Stimulated activated memory B cell treated with anti-CD40 and anti-IgM and Interleukin-4, amounts not matched to agents 10 μg/mL and 1 μg/mL and 100 μg/mL, for 72 hours (primary cell): Measurements from ENCODE around the gene ABHD15.

Source experiments
- ATAC-seq: fragments of 150-1000 bp; cut with Tn5 transposase; 2 replicates; pipeline ENCODE4 v1.10.0; 2021
- H3K27ac Mint-ChIP-seq: one replicate; pipeline ENCODE4 v1.8.0; 2022; ENCODE audit warnings: mild to moderate bottlenecking, mixed read lengths
- H3K27me3 Mint-ChIP-seq: one replicate; pipeline ENCODE4 v1.8.0; 2022; ENCODE audit warnings: mixed read lengths
- H3K36me3 Mint-ChIP-seq: one replicate; pipeline ENCODE4 v1.8.0; 2022; ENCODE audit warnings: mixed read lengths
- H3K4me1 Mint-ChIP-seq: one replicate; pipeline ENCODE4 v1.8.0; 2022; ENCODE audit warnings: mixed read lengths
- H3K4me3 Mint-ChIP-seq: one replicate; pipeline ENCODE4 v1.8.0; 2022; ENCODE audit warnings: mild to moderate bottlenecking, moderate library complexity, mixed read lengths
- H3K9me3 Mint-ChIP-seq: one replicate; pipeline ENCODE4 v1.8.0; 2022; ENCODE audit warnings: mixed read lengths

Gene ABHD15

DNA sequence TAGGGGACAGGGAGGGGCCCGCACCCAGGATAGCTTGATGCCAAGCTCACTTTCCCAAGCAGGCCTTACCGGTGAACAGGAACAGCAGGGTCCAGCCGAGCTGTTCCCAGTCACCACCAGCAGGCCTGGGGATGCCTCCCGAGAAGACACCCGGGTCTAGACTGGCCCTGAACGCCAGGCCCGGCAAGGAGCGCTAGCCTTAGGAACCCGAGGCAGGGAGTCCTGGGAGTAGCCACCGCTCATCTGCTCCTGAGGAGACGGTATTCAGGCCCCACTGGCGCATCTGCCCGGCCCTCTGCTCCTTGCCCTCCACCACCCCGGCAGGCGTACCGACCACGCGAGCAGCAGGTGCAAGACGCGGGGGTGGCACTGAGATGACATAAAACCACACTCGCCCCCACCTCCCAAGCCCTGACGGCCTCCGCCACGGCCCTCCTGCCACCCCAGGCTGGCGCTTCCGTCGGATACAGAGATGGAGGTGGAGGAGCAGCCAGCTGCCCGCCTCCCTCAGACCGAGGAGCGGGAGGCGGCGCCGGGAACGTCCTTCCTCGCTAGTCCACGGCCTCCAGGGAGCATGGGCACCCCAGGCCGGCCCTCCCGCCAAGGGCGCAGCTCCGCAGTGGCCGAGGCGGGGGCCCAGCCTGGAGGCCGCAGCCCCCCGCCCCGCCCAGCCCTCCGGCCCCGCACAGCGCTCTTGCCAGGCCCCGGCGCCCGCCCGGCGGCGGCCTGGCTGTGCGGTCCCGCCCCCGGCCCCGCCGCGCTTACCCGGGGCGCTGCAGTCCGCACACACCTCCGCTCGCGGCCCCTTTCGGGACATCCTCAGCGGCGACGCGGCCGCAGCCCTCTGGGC is 21.9 kb upstream of the ABHD15 start:
- peak; percentile 39 for ATAC-seq
- Mint-ChIP-seq H3K27ac (peak overlapping the region; percentile 75), H3K27me3 (no peaks in the 10 kb centered on the region), H3K4me1 (peaks cover 83% of the 10 kb centered on the region), H3K4me3 (peak overlapping the region; percentile 91), H3K36me3 (no peaks in the 10 kb centered on the region), H3K9me3 (no peaks in the 10 kb centered on the region)

DNA sequence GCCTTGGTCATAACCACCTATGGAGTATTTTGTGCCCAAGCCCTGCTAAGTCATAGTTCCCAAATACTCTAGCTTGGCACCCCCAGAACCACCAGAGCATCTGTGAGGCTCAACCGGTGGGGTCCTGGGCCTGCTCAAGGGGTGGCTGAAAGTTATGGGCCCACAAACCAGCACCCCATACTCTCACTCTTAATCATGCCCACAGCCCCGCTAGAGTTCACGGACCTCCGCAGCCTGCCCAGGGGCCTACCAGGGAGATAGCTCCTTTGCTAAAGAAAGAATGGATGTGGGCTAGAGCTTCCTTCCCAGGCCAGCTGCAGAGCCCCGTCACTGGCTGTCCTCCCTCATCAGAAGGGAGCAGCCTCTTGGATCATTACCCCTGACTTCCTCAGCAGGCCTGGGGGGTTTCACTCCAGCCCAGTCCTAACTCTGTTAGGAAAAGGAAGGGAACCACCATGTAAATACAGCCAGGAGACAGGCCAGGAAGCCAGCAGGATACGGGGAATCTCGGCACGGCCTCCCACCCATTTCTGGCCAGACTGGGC is 21.3 kb upstream of the ABHD15 start:
- Mint-ChIP-seq H3K4me1 (peaks cover 85% of the 10 kb centered on the region), H3K27me3 (no peaks in the 10 kb centered on the region)

DNA sequence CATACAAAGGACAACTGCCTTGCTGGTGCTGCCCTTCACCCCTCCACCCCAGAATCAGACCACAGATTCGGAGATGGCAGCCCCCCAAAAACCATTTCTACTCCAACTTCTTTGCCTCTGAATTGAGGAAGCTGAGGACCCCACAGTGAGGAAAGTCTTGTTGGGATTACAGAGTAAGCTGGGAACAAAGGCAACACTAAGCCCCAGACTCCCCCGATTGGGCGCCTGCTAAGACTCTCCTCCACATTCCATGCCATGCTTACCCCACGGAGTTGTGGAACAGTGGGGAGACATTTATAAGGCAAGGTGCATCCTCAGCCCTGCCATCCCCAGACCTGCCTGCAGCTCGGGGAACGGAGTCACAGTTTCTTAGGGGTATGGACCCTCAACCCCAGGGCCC is 20.8 kb upstream of the ABHD15 start:
- no peaks in the 10 kb centered on the region for H3K27me3 Mint-ChIP-seq
- no peaks in the 10 kb centered on the region for H3K9me3 Mint-ChIP-seq
- no peak for ATAC-seq
- H3K4me3 Mint-ChIP-seq: peak overlapping the region; percentile 91
- peak overlapping the region; percentile 75 for H3K27ac Mint-ChIP-seq
- H3K4me1 Mint-ChIP-seq: peaks cover 80% of the 10 kb centered on the region
- H3K36me3 Mint-ChIP-seq: peaks cover 7% of the 10 kb centered on the region

More for the DNA sequence above, 21.3 kb upstream of the ABHD15 start:
- Mint-ChIP-seq H3K36me3 (peaks cover 2% of the 10 kb centered on the region), H3K9me3 (no peaks in the 10 kb centered on the region), H3K4me3 (peak overlapping the region; percentile 91), H3K27ac (peak overlapping the region; percentile 75)
- no peak for ATAC-seq

DNA sequence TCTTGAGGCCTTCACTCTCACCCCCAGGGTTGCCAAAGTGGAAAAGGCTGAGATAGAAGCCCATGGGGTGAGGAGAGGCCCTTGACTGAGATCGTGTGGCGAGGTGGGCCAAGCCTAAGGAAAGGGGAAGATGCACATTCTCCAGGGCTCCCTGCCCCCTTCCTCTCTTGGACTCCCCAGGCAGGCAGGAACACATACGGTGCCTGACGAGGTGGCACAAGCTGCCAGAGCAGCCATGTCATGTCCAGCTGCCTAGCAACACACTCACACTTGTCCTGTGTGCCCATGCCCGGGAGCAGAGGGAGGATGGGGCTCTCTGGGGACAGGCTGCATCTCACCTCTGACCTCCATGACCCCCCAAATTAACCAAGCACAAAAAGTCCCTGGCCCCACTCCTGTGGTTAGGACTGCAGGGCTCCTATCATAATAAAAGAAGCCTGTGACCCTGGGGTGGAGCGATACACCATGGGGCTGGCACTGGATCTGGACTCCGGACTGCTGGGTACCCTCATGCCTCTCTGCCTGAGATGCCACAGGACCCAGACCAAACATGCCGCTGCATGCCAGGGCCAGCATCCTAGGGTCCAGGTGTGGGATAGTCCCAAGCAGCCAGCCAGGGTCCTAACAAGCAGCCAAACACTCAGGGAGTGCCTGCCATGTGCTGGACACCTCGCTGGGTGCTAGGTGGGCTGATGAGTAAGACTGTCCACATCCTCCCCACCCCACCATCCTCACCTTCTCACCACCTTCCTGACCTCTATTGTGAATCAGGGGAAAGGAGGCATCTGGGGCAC is 20.0 kb upstream of the ABHD15 start:
- Mint-ChIP-seq H3K36me3 (peaks cover 14% of the 10 kb centered on the region), H3K4me3 (no peak overlapping the region), H3K9me3 (no peaks in the 10 kb centered on the region), H3K27ac (peak overlapping the region; percentile 75), H3K4me1 (peaks cover 73% of the 10 kb centered on the region), H3K27me3 (no peaks in the 10 kb centered on the region)
- no peak for ATAC-seq

DNA sequence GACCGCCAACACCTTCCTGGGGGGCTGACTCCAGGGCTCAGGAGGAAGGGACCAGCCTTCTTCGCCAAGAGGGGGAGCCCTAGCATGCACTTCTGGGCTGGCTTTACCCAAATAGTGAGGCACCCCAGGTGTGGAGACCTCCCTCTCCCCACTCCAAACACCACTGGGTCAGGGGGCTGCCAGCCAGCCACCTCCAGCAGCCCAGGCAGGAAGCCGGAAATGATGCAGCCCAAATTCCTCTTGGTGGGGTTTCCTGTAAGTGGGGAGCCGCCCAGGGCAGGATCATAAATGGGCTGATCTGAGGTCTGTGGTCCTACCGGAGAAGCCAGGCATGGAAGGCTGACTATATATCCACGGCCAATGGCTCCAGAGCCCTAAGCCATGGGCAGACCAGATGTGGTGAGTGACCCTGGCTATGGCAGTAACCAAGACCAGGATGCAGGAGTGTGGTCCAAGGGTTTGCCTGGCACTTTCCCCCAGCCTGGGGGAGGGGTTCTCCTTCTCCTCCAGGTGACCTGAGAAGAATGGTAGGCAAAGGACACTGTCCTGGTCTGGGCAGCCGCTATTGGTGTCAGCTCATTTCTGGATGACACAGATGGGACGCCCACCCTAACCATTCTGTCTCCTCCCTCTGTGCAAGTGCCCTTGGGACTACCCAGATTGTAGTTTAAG is 18.4 kb upstream of the ABHD15 start:
- Mint-ChIP-seq H3K36me3 (peaks cover 30% of the 10 kb centered on the region), H3K4me1 (peaks cover 66% of the 10 kb centered on the region), H3K27ac (peak overlapping the region; percentile 65), H3K9me3 (no peaks in the 10 kb centered on the region), H3K27me3 (no peaks in the 10 kb centered on the region), H3K4me3 (no peak overlapping the region)
- no peak for ATAC-seq

DNA sequence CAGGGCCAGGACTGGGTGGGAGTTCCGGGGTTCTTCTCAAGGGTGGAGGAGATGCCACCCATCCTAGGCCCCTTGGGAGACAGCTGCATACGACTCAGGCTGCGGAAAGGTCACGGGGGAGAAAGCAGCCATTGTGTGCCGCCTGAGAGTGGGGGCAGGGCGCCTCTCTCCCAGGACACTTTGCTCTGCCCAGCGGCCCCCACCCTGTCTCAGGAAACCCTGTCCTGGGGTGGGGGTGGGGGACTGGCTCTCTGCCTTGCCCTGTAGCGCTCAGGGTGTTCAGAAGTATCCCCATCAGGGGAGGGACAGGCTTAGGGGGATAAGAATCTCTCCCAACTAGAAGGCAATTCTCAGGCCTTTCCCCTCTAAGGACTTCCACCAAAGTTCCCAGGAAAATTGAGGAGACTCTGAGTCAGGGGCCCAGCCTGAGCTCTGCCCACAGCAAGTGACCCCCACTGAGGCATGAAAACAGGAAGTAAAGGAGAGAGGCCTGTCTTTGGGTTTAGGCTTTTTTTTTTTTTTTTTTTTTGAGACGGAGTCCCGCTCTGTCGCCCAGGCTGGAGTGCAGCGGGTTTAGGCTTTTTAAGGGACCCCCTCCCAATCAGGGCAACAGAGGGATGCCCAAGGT is 17.7 kb upstream of the ABHD15 start:
- Mint-ChIP-seq H3K27me3 (no peaks in the 10 kb centered on the region), H3K4me3 (no peak overlapping the region), H3K36me3 (peaks cover 37% of the 10 kb centered on the region), H3K27ac (peak overlapping the region; percentile 65), H3K9me3 (no peaks in the 10 kb centered on the region), H3K4me1 (peaks cover 62% of the 10 kb centered on the region)
- no peak for ATAC-seq

DNA sequence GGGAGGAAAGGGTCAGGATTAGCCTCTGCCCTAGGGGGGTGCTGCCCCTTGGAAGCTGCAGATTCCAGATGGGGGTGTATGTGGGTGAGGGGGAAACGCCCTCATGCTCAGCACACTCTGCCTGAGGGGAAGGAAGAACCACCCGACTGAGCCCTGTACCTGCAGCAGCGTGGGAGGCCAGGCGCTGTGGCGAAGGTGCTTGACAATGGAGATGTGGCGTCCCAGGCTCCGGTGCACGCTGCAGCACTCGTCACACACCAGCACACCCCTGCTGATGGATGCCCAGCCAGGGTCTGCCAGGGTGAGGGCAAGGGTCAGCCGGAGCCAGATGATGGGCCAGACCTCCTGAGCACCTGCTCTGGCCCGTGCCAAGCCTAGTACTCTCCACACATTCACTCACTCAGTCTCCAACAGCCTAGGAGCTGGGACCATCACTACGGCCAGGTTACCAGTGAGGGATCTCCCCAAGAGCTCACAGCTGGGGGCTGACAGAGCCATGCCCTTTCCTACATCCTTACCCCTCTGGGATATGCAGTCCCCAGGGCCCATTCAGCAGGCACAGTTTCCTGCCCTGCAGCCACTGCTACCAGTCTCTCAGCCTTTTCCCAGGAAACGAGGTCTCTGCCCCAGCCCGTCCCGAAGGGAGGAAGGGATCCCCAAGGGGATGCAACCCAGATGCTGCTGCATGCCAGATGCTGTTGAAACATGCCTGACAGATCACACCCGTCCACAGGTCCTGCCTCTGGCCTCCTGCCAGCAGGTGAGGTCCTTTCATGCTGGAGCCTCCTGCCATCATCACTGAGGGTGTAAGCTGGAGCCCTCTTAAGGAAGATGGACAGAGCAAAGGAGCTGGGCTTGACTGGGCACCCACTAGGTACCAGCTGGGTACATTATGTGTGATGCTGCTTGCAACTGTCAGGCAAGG is 16.7 kb upstream of the ABHD15 start:
- ATAC-seq: no peak
- Mint-ChIP-seq H3K9me3 (no peaks in the 10 kb centered on the region), H3K4me1 (peaks cover 60% of the 10 kb centered on the region), H3K27me3 (no peaks in the 10 kb centered on the region), H3K36me3 (peaks cover 43% of the 10 kb centered on the region), H3K27ac (peak overlapping the region; percentile 65), H3K4me3 (no peak overlapping the region)

DNA sequence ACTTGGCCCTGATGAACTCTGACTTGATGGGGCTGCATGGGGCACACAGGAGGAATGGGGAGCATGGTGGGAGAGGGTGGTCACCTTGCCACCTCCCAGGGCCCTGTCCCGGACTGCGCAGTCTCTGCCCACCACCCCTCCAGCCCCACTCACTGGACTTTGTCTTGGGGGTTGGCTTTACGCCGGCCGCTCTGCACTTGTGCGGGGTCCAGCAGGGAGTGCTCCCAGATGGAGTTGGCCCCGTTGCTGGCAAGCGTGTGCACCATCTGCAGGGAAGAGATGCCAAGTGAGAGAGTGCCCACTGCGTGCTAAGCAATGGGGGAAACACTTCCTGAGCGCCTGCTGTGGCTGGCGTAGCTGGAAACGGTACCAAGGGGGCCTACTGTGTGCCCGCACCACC is 15.9 kb upstream of the ABHD15 start:
- Mint-ChIP-seq H3K36me3 (peaks cover 50% of the 10 kb centered on the region), H3K9me3 (no peaks in the 10 kb centered on the region), H3K27ac (no peak overlapping the region), H3K27me3 (no peaks in the 10 kb centered on the region), H3K4me3 (no peak overlapping the region), H3K4me1 (peaks cover 52% of the 10 kb centered on the region)
- ATAC-seq: no peak

DNA sequence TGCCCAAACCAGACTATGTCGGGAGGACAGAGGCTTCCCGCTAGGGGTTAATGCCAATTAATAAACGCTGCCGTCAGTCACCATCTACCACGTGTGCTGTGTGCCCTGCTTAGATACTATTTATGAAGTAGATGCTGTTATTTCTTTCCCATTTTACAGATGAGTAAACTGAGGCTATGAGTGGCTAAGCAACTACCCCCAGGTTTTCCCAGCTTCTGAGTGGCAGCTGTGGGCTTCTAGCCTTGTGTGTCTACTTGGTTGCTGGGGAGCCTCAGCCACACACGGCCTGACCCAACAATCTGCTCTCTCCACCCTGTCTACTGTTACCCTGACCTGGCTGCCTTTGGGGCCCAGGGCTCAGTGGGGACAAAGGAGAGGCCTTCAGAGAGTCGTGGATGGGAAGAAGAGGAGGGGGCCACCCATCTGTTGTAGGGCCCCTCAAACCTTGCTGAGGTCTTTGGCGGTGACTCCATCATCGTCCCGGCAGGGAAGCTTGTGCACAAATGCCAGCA is 15.5 kb upstream of the ABHD15 start:
- Mint-ChIP-seq H3K36me3 (peaks cover 54% of the 10 kb centered on the region), H3K27ac (no peak overlapping the region)

DNA sequence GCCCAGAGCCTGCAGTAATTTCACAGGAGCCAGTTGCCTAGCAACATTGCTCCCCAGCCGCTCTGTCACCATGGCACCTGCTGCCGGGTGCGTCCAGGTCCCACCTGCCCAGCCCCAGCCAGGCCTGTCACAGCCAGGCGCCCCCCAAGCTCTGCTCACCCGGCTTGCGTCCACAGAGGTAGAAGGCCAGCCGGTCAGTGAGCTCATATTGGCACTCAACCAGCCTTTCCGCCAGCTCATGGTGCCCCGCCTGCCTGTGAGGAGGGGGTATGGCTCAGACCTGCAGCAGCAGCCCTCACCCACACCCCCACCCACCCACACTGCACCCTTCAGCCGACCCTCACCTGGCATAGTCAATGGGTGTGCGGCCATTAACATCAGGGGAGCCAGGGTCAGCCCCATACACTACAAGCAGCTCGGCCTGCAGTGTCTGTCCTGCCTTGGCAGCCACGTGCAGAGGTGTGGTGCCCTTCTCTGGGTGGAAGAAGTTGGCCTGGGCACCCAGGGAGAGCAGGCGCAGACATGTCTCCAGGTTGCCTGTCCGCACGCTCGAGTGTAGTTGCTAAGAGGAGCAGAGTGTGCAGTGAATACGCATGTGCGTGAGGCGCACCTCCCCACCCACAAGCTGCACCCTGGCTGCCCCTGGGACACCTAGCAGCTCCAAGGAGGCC is 14.9 kb upstream of the ABHD15 start:
- ATAC-seq: no peak
- no peak overlapping the region for H3K4me3 Mint-ChIP-seq
- H3K27ac Mint-ChIP-seq: no peak overlapping the region
- H3K9me3 Mint-ChIP-seq: no peaks in the 10 kb centered on the region
- peaks cover 41% of the 10 kb centered on the region for H3K4me1 Mint-ChIP-seq
- no peaks in the 10 kb centered on the region for H3K27me3 Mint-ChIP-seq
- H3K36me3 Mint-ChIP-seq: peaks cover 54% of the 10 kb centered on the region

More for the DNA sequence above, 15.5 kb upstream of the ABHD15 start:
- Mint-ChIP-seq H3K27me3 (no peaks in the 10 kb centered on the region), H3K4me3 (no peak overlapping the region), H3K9me3 (no peaks in the 10 kb centered on the region), H3K4me1 (peaks cover 47% of the 10 kb centered on the region)
- ATAC-seq: no peak

DNA sequence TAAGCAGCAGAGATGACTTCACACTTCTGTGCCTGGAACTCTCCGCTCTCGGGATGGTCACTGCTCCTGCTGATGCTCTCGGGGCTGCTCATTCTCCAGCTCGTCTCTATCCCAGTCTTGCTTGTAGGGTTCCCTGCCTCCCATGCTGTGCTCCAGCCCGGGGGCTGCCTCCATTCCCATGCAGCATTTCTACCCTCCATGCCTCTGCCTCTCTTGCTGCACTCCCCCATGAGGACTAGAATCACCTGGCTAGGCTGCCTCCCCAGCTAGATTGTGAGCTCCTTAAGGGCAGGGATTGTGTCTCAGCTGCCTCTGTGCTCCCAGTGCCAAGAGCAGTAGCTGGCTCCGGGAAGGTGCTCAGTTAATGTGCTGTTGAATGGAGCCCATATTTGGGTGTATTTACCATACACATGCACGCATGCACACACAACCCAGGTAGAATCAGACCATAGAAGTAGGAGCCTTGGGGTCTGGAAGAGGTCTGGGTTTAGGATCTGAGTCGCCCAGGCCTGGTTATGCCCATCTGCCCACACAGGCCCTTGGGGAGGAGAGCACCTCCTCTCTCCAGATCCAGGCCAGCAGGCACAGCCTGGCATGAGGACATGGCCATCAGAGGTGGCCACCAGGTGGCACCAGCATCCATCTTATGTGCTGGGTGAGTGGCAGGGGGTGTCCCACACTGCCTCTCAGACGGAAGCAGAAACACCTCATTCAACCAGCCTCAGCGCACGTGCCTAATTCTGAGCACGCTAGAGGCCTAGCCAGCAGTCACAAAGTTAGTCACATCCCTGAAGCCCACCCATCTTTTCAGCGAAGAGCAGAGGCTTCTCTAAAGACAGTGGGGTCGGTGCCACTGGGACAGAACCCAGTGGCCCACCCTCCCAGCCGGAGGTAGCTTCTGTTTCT is 13.3 kb upstream of the ABHD15 start:
- H3K27me3 Mint-ChIP-seq: no peaks in the 10 kb centered on the region
- H3K27ac Mint-ChIP-seq: peak overlapping the region; percentile 42
- H3K9me3 Mint-ChIP-seq: no peaks in the 10 kb centered on the region
- peak; percentile 96 for ATAC-seq
- peaks cover 35% of the 10 kb centered on the region for H3K4me1 Mint-ChIP-seq
- H3K36me3 Mint-ChIP-seq: peaks cover 69% of the 10 kb centered on the region
- H3K4me3 Mint-ChIP-seq: no peak overlapping the region

DNA sequence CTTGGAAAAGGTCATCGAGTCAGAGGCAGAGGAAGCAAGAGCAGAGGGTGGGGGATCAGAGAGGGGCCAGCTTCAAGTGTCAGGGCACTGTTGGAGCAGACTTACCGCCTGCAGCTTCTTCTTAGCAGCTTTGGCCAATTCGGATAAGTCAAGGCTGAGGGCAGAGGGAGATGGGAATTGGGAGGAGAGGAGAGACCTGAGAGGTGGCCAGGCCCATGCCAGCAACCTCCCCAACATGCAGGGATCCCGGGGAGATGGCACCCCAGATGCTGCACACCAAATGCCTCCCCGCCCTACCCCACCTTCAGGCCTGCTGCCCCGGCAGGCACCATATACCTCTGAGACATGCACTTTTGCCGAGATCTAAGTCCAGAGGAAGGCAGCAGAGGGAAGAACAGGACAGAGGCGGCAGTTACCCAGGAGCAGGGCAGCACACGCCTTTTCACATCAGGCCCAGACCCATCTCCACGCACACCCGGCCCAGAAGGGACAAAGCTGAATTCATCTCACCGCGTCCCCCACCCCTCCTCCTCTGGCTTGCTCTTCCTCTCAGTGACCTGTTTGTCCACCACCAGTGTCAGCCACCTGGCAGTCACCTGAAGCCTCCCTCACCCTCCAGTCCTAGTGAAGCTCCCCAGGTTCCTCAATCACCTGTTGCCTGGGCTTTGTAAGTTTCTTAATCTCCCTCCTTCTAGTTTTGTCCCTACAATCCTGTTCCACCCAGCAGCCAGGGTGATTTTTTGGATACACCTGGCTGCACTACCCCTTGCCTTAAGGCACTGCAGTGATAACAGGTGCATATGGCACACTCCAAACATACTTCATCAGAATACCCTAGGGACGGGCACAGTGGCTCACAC is 12.0 kb upstream of the ABHD15 start:
- H3K4me3 Mint-ChIP-seq: no peak overlapping the region
- peaks cover 31% of the 10 kb centered on the region for H3K4me1 Mint-ChIP-seq
- no peak overlapping the region for H3K27ac Mint-ChIP-seq
- ATAC-seq: no peak
- H3K9me3 Mint-ChIP-seq: no peaks in the 10 kb centered on the region
- peaks cover 80% of the 10 kb centered on the region for H3K36me3 Mint-ChIP-seq
- no peaks in the 10 kb centered on the region for H3K27me3 Mint-ChIP-seq
